ENCODE data around the gene LRRC74B. TPM values are rescaled to one million over a fixed set of nuclear protein-coding genes. Genes with fewer than 3 reads are reported as not detected.

The LRRC74B gene
- total and polyA plus RNA-seq, 9 donors, result 0.02 to 3.0 (median 0.31) TPM; not detected in 3

- intact Hi-C loops (cut with DNase I), result loop anchor here in 1 of 4 donors (10.0 kb wide), 1 partner anchor 154 kb away; no protein-coding TSS in a partner anchor
- no peaks in the 10 kb centered on the region for H3K36me3 ChIP-seq
- no peaks in the 10 kb centered on the region for H3K27me3 ChIP-seq
- no peak overlapping the region for H3K27ac ChIP-seq
- H3K9me3 ChIP-seq, result no peaks in the 10 kb centered on the region
- TF ChIP-seq EP300 (IDR thresholded peaks at IDR 0.05), result no peak
- TF ChIP-seq POLR2A (IDR thresholded peaks at IDR 0.05), result no peak
- TF ChIP-seq, protein P1, sequence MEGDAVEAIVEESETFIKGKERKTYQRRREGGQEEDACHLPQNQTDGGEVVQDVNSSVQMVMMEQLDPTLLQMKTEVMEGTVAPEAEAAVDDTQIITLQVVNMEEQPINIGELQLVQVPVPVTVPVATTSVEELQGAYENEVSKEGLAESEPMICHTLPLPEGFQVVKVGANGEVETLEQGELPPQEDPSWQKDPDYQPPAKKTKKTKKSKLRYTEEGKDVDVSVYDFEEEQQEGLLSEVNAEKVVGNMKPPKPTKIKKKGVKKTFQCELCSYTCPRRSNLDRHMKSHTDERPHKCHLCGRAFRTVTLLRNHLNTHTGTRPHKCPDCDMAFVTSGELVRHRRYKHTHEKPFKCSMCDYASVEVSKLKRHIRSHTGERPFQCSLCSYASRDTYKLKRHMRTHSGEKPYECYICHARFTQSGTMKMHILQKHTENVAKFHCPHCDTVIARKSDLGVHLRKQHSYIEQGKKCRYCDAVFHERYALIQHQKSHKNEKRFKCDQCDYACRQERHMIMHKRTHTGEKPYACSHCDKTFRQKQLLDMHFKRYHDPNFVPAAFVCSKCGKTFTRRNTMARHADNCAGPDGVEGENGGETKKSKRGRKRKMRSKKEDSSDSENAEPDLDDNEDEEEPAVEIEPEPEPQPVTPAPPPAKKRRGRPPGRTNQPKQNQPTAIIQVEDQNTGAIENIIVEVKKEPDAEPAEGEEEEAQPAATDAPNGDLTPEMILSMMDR (IDR thresholded peaks at IDR 0.05), result no peak
- WGBS, 3 donors, result 93 to 97% (median 95%) methylated on average over 4 of the region's 4 CpGs
- DNase-seq, result no peak
- no peak overlapping the region for H3K4me3 ChIP-seq
- H3K4me1 ChIP-seq (ENCODE audit: insufficient read depth), result peaks cover 6% of the 10 kb centered on the region
Observed at GRCh38 chr22:21018314-21018713, 27.4 kb upstream of the LRRC74B start.

- TF ChIP-seq, protein P1 (IDR thresholded peaks at IDR 0.05), result no peak
- DNase-seq, result no peak
- Histone ChIP-seq H3K4me1 (ENCODE audit: insufficient read depth) (no peaks in the 10 kb centered on the region), H3K36me3 (no peaks in the 10 kb centered on the region), H3K27ac (no peak overlapping the region), H3K27me3 (no peaks in the 10 kb centered on the region), H3K4me3 (no peak overlapping the region), H3K9me3 (no peaks in the 10 kb centered on the region)
- 59 to 72% (median 68%) methylated on average over 7 of the region's 7 CpGs for WGBS, 3 donors
- intact Hi-C loops (cut with DNase I), result no loop called here
Observed at GRCh38 chr22:21020802-21021429, 24.8 kb upstream of the LRRC74B start.

DNA sequence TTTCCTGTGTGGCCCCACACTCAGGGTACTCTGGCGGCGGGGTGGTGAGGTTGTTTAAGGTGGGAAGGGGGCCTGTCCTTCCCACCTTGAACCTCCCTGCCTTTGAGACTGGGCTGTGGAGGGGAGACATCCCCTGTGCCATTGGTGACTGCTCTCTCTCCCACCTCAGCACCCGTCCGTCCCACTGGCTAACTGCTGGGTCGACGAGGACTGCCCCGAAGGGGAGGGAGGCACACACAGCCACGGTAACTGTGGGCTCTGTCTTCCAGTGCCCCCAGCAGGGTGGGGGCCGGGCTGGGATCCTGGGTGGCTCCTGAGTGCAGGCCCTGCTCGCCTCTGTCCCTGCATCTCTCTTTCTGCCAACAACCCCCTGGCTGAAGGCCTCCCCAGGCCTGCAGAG is 23.2 kb upstream of the LRRC74B start:
- Histone ChIP-seq H3K4me3 (no peak overlapping the region), H3K9me3 (no peaks in the 10 kb centered on the region), H3K27me3 (no peaks in the 10 kb centered on the region), H3K27ac (no peak overlapping the region), H3K36me3 (no peaks in the 10 kb centered on the region), H3K4me1 (ENCODE audit: insufficient read depth) (peaks cover 4% of the 10 kb centered on the region)
- no peak for DNase-seq
- 66 to 70% (median 70%) methylated on average over 10 of the region's 10 CpGs for WGBS, 3 donors
- intact Hi-C loops (cut with DNase I), result no loop called here
- TF ChIP-seq EP300 (IDR thresholded peaks at IDR 0.05) (no peak), POLR2A (IDR thresholded peaks at IDR 0.05) (no peak)
- TF ChIP-seq, protein P1 (IDR thresholded peaks at IDR 0.05), result no peak

DNA sequence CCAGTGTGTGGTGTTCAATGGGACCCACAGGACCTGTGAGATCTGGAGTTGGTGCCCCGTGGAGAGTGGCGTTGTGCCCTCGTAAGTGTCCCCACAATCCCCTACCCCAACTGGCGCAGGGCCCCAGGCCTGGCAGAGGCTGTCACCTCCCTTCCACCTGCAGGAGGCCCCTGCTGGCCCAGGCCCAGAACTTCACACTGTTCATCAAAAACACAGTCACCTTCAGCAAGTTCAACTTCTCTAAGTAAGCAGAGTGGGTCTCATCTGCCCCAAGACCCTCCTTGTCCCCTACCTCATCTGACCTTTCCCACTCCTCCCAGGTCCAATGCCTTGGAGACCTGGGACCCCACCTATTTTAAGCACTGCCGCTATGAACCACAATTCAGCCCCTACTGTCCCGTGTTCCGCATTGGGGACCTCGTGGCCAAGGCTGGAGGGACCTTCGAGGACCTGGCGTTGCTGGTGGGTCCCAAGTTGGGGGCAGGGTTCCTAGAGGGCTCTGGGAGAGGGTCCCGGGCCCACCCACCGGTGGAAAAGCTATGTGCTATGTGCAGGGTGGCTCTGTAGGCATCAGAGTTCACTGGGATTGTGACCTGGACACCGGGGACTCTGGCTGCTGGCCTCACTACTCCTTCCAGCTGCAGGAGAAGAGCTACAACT is 22.7 kb upstream of the LRRC74B start:
- Histone ChIP-seq H3K27ac (no peak overlapping the region), H3K27me3 (no peaks in the 10 kb centered on the region), H3K36me3 (no peaks in the 10 kb centered on the region), H3K4me3 (no peak overlapping the region), H3K9me3 (no peaks in the 10 kb centered on the region), H3K4me1 (ENCODE audit: insufficient read depth) (peaks cover 6% of the 10 kb centered on the region)
- DNase-seq, result no peak
- intact Hi-C loops (cut with DNase I), result no loop called here
- TF ChIP-seq POLR2A (IDR thresholded peaks at IDR 0.05), result no peak
- TF ChIP-seq EP300 (IDR thresholded peaks at IDR 0.05), result no peak
- TF ChIP-seq, protein P1 (IDR thresholded peaks at IDR 0.05), result no peak
- 85 to 89% (median 86%) methylated on average over 13 of the region's 13 CpGs for WGBS, 3 donors
